Liver (tissue), 3 donors: ENCODE results near the gene CORO1A.

Source experiments
- CTCF ChIP-seq: fragments of 150-350 bp; IDR thresholded peaks from 2 replicates; pipeline ENCODE4 v1.5.1; 2017; ENCODE audit warnings: improper control_type of control experiment, low read depth, low read length; ENCODE audit not compliant: missing input control
- EGR1 ChIP-seq, 2 donors: IDR thresholded peaks; 2 replicates each; pipeline ENCODE4 v1.6.1; 2016 to 2018; ENCODE audit warnings: antibody characterized with exemption in 2 of 2, low read depth in 2 of 2
- FOXA1 ChIP-seq: IDR thresholded peaks from 2 replicates; pipeline ENCODE4 v1.6.1; 2016; ENCODE audit warnings: antibody characterized with exemption
- HNF4A ChIP-seq, 2 donors: conservative IDR thresholded peaks; 2 replicates each; pipeline ENCODE4 v1.6.1; 2016; ENCODE audit warnings: antibody characterized with exemption in 2 of 2, mild to moderate bottlenecking in 2 of 2
- HNF4G ChIP-seq: IDR thresholded peaks from 2 replicates; pipeline ENCODE4 v1.6.1; 2016; ENCODE audit warnings: antibody characterized with exemption
- JUND ChIP-seq, 2 donors: IDR thresholded peaks; 2 replicates each; pipeline ENCODE4 v1.6.1; 2016; ENCODE audit warnings: antibody characterized with exemption in 2 of 2
- RAD21 ChIP-seq, 2 donors: IDR thresholded peaks; 2 replicates each; pipeline ENCODE4 v1.6.1; 2016; ENCODE audit warnings: antibody characterized with exemption in 2 of 2, mild to moderate bottlenecking in 2 of 2
- RXRA ChIP-seq, 2 donors: IDR thresholded peaks; 2 replicates each; pipeline ENCODE4 v1.6.1; 2017 to 2018; ENCODE audit warnings: antibody characterized with exemption in 2 of 2, mild to moderate bottlenecking in 1 of 2
- SP1 ChIP-seq: IDR thresholded peaks from 2 replicates; pipeline ENCODE4 v1.6.1; 2018; ENCODE audit warnings: antibody characterized with exemption, mild to moderate bottlenecking
- TAF1 ChIP-seq: conservative IDR thresholded peaks from 2 replicates; pipeline ENCODE4 v1.6.1; 2016; ENCODE audit warnings: antibody characterized with exemption, mild to moderate bottlenecking
- YY1 ChIP-seq: IDR thresholded peaks from 2 replicates; pipeline ENCODE4 v1.6.1; 2016; ENCODE audit warnings: antibody characterized with exemption, mild to moderate bottlenecking
- TF ChIP-seq, protein P1 (sequence below): IDR thresholded peaks from 2 replicates; pipeline ENCODE4 v1.6.1; 2016; ENCODE audit warnings: antibody characterized with exemption, mild to moderate bottlenecking
- TF ChIP-seq, protein P2 (sequence below): IDR thresholded peaks from 2 replicates; pipeline ENCODE4 v1.6.1; 2016; ENCODE audit warnings: antibody characterized with exemption
- donor health status: healthy.
- donor health status: healthy.

- TF ChIP-seq CTCF (no peak), RAD21 (IDR thresholded peaks at IDR 0.05) (no peak), RXRA (IDR thresholded peaks at IDR 0.05) (no peak), YY1 (no peak), HNF4A (conservative IDR thresholded peaks at IDR 0.05) (no peak), HNF4G (no peak), JUND (IDR thresholded peaks at IDR 0.05) (no peak), TAF1 (no peak), SP1 (no peak), EGR1 (IDR thresholded peaks at IDR 0.05; ENCODE audit: low read depth in 2 of 2) (no peak), FOXA1 (no peak)
- TF ChIP-seq, protein P1, sequence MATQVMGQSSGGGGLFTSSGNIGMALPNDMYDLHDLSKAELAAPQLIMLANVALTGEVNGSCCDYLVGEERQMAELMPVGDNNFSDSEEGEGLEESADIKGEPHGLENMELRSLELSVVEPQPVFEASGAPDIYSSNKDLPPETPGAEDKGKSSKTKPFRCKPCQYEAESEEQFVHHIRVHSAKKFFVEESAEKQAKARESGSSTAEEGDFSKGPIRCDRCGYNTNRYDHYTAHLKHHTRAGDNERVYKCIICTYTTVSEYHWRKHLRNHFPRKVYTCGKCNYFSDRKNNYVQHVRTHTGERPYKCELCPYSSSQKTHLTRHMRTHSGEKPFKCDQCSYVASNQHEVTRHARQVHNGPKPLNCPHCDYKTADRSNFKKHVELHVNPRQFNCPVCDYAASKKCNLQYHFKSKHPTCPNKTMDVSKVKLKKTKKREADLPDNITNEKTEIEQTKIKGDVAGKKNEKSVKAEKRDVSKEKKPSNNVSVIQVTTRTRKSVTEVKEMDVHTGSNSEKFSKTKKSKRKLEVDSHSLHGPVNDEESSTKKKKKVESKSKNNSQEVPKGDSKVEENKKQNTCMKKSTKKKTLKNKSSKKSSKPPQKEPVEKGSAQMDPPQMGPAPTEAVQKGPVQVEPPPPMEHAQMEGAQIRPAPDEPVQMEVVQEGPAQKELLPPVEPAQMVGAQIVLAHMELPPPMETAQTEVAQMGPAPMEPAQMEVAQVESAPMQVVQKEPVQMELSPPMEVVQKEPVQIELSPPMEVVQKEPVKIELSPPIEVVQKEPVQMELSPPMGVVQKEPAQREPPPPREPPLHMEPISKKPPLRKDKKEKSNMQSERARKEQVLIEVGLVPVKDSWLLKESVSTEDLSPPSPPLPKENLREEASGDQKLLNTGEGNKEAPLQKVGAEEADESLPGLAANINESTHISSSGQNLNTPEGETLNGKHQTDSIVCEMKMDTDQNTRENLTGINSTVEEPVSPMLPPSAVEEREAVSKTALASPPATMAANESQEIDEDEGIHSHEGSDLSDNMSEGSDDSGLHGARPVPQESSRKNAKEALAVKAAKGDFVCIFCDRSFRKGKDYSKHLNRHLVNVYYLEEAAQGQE: no peak
- TF ChIP-seq, protein P2, sequence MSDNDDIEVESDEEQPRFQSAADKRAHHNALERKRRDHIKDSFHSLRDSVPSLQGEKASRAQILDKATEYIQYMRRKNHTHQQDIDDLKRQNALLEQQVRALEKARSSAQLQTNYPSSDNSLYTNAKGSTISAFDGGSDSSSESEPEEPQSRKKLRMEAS: no peak
These were observed 4.1 kb downstream of the CORO1A start for GRCh38 chr16:30187556-30187865.
